Hepatocyte (in vitro differentiated cells): ENCODE measurements around the gene PNPT1. TPM values are rescaled to one million over a fixed set of nuclear protein-coding genes. Genes with fewer than 3 reads are reported as not detected.

ENCODE experiments used
- DNase-seq: peaks from one replicate; pipeline ENCODE4 v3.0.0-alpha.2; 2016; ENCODE audit warnings: low spot score
- H2AFZ ChIP-seq: fragments of 200-600 bp; sonication (generic); 2 replicates; pipeline ENCODE4 v1.6.0; 2016; ENCODE audit warnings: antibody characterized with exemption, mild to moderate bottlenecking
- H3K27ac ChIP-seq: fragments of 200-600 bp; sonication (generic); 2 replicates; pipeline ENCODE4 v1.5.1; 2016; ENCODE audit warnings: mild to moderate bottlenecking
- H3K27me3 ChIP-seq: fragments of 200-600 bp; sonication (generic); 2 replicates; pipeline ENCODE4 v1.6.1; 2016
- H3K36me3 ChIP-seq: fragments of 200-600 bp; sonication (generic); replicated peaks from 2 replicates; pipeline ENCODE4 v1.5.1; 2016; ENCODE audit warnings: low read depth; ENCODE audit not compliant: insufficient read depth
- H3K4me1 ChIP-seq: fragments of 200-600 bp; sonication (generic); 2 replicates; pipeline ENCODE4 v1.5.1; 2016; ENCODE audit warnings: mild to moderate bottlenecking, moderate library complexity; ENCODE audit not compliant: insufficient read depth
- H3K4me2 ChIP-seq: fragments of 200-600 bp; sonication (generic); 2 replicates; pipeline ENCODE4 v1.6.0; 2016
- H3K4me3 ChIP-seq: fragments of 200-600 bp; sonication (generic); 2 replicates; pipeline ENCODE4 v1.5.1; 2016; ENCODE audit warnings: mild to moderate bottlenecking
- H3K79me2 ChIP-seq: fragments of 200-600 bp; sonication (generic); 2 replicates; pipeline ENCODE4 v1.6.0; 2017; ENCODE audit warnings: mild to moderate bottlenecking
- H3K9me2 ChIP-seq: fragments of 200-600 bp; sonication (generic); replicated peaks from 2 replicates; pipeline ENCODE4 v1.6.0; 2017; ENCODE audit warnings: mild to moderate bottlenecking; ENCODE audit not compliant: insufficient read depth
- H3K9me3 ChIP-seq: fragments of 200-600 bp; sonication (generic); 2 replicates; pipeline ENCODE4 v1.5.1; 2016; ENCODE audit warnings: low read depth, mild to moderate bottlenecking
- H4K20me1 ChIP-seq: fragments of 200-600 bp; sonication (generic); 2 replicates; pipeline ENCODE4 v1.6.0; 2016; ENCODE audit warnings: mild to moderate bottlenecking; ENCODE audit not compliant: insufficient read depth, poor library complexity, severe bottlenecking
- CTCF ChIP-seq: fragments of 200-600 bp; sonication (generic); IDR thresholded peaks from 2 replicates; pipeline ENCODE4 v1.5.1; 2016; ENCODE audit warnings: antibody characterized with exemption, mild to moderate bottlenecking; ENCODE audit not compliant: poor library complexity
- EZH2 ChIP-seq: fragments of 200-600 bp; sonication (generic); IDR thresholded peaks from 2 replicates; pipeline ENCODE4 v1.6.1; 2016; ENCODE audit warnings: antibody characterized with exemption, mild to moderate bottlenecking, borderline replicate concordance
- EZH2phosphoT487 ChIP-seq: fragments of 200-600 bp; sonication (generic); IDR thresholded peaks from one replicate; pipeline ENCODE4 v1.6.1; 2018; ENCODE audit warnings: antibody characterized with exemption, mild to moderate bottlenecking, low read depth, moderate library complexity; ENCODE audit not compliant: unreplicated experiment, severe bottlenecking
- WGBS: methylation state at CpG from one replicate; pipeline ENCODE4 v1.1.6; 2016; ENCODE audit warnings: low lambda C conversion rate; ENCODE audit errors: missing lambda C conversion rate; 5-methylcytosine and 5-hydroxymethylcytosine counted together
- polyA plus RNA-seq: library from polyadenylated mRNA; unstranded; fragments of >200 nt; fragmentation: Nextera tagmentation; extraction: Ambion mirVana; gene quantifications from 2 replicates; pipeline ENCODE4 v1.2.1, GENCODE V29; 2016
- total RNA-seq: library from RNA; depleted of rRNA; stranded (reverse); fragments of >200 nt; gene quantifications from 2 replicates; pipeline ENCODE4 v1.2.3, GENCODE V29; 2014

PNPT1 gene
- total and polyA plus RNA-seq, 2 experiments from 2014 or later, result 15.6 to 23.7 TPM

GRCh38 chr2:55721596-55722215, 28.1 kb upstream of the PNPT1 start:
- H3K9me3 ChIP-seq, result no peaks in the 10 kb centered on the region
- no peaks in the 10 kb centered on the region for H4K20me1 ChIP-seq
- H3K27ac ChIP-seq, result peak overlapping the region; percentile 16
- no peaks in the 10 kb centered on the region for H3K36me3 ChIP-seq
- no peaks in the 10 kb centered on the region for H3K27me3 ChIP-seq
- no peak for TF ChIP-seq EZH2
- no peaks in the 10 kb centered on the region for H3K79me2 ChIP-seq
- no peaks in the 10 kb centered on the region for H3K4me1 ChIP-seq
- H2AFZ ChIP-seq, result no peak overlapping the region
- peak; percentile 30 for DNase-seq
- WGBS, result 67% methylated on average over 5 of the region's 5 CpGs
- H3K4me3 ChIP-seq, result no peak overlapping the region
- no peaks in the 10 kb centered on the region for H3K9me2 ChIP-seq
- H3K4me2 ChIP-seq, result no peak overlapping the region

- no peaks in the 10 kb centered on the region for H3K9me2 ChIP-seq
- 77% methylated on average over 11 of the region's 11 CpGs for WGBS
Measured at GRCh38 chr2:55720417-55720816, 26.8 kb upstream of the PNPT1 start.

GRCh38 chr2:55719852-55720251, 26.2 kb upstream of the PNPT1 start:
- H3K4me1 ChIP-seq, result peaks cover 2% of the 10 kb centered on the region
- no peaks in the 10 kb centered on the region for H3K9me3 ChIP-seq
- H4K20me1 ChIP-seq, result no peaks in the 10 kb centered on the region
- H2AFZ ChIP-seq, result no peak overlapping the region
- H3K27ac ChIP-seq, result no peak overlapping the region
- TF ChIP-seq CTCF, result no peak
- DNase-seq, result no peak
- H3K27me3 ChIP-seq, result no peaks in the 10 kb centered on the region
- H3K4me2 ChIP-seq, result no peak overlapping the region
- no peaks in the 10 kb centered on the region for H3K9me2 ChIP-seq
- 92% methylated on average over 1 of the region's 1 CpG for WGBS
- no peak overlapping the region for H3K4me3 ChIP-seq
- no peaks in the 10 kb centered on the region for H3K36me3 ChIP-seq
- no peaks in the 10 kb centered on the region for H3K79me2 ChIP-seq

More at GRCh38 chr2:55720417-55720816, 26.8 kb upstream of the PNPT1 start:
- no peaks in the 10 kb centered on the region for H3K79me2 ChIP-seq
- no peaks in the 10 kb centered on the region for H3K9me3 ChIP-seq
- no peak overlapping the region for H3K4me3 ChIP-seq
- H3K36me3 ChIP-seq, result no peaks in the 10 kb centered on the region
- TF ChIP-seq EZH2, result no peak
- TF ChIP-seq EZH2phosphoT487, result no peak
- no peak for TF ChIP-seq CTCF
- no peak overlapping the region for H2AFZ ChIP-seq
- H3K4me1 ChIP-seq, result no peaks in the 10 kb centered on the region
- H3K4me2 ChIP-seq, result no peak overlapping the region
- H4K20me1 ChIP-seq, result no peaks in the 10 kb centered on the region
- H3K27ac ChIP-seq, result no peak overlapping the region
- DNase-seq, result no peak
- no peaks in the 10 kb centered on the region for H3K27me3 ChIP-seq

- Histone ChIP-seq H3K4me1 (peaks cover 12% of the 10 kb centered on the region), H3K27ac (no peak overlapping the region), H3K9me3 (no peaks in the 10 kb centered on the region), H3K36me3 (no peaks in the 10 kb centered on the region), H3K4me3 (no peak overlapping the region), H2AFZ (no peak overlapping the region), H3K79me2 (no peaks in the 10 kb centered on the region), H3K9me2 (no peaks in the 10 kb centered on the region), H3K27me3 (no peaks in the 10 kb centered on the region), H3K4me2 (no peak overlapping the region), H4K20me1 (no peaks in the 10 kb centered on the region)
- peak; percentile 92 for DNase-seq
- 23% methylated on average over 11 of the region's 11 CpGs for WGBS
- TF ChIP-seq EZH2, result no peak
- TF ChIP-seq CTCF, result peak; percentile 90
Measured at GRCh38 chr2:55718165-55719008, 24.7 kb upstream of the PNPT1 start.
